Measurements from ENCODE around the gene NAV2.

NAV2 gene

GRCh38 chr11:19730373-19730772 is 17.7 kb downstream of the NAV2 start:
- no peak for DNase-seq (ENCODE audit: low spot score)
- in situ Hi-C loops (cut with MboI; ENCODE audit: low pct_unique_long_range_greater_than_20kb, low sequenced_read_pairs, unreplicated experiment) = loop anchor here (10.0 to 25.0 kb wide), 2 partner anchors 166 to 418 kb away; no protein-coding TSS in a partner anchor
- TF ChIP-seq CTCF (IDR thresholded peaks at IDR 0.05; ENCODE audit: extremely low read depth, insufficient read depth, missing control alignments) = no peak

- in situ Hi-C loops (cut with MboI; ENCODE audit: low pct_unique_long_range_greater_than_20kb, low sequenced_read_pairs, unreplicated experiment) = loop anchor here (10.0 to 25.0 kb wide), 2 partner anchors 169 to 422 kb away; no protein-coding TSS in a partner anchor
- no peak for DNase-seq (ENCODE audit: low spot score)
- TF ChIP-seq CTCF (IDR thresholded peaks at IDR 0.05; ENCODE audit: extremely low read depth, insufficient read depth, missing control alignments) = no peak
These were observed 21.5 kb downstream of the NAV2 start for GRCh38 chr11:19734171-19734570.

GRCh38 chr11:19735157-19735908 is 22.7 kb downstream of the NAV2 start:
- in situ Hi-C loops (cut with MboI; ENCODE audit: low pct_unique_long_range_greater_than_20kb, low sequenced_read_pairs, unreplicated experiment) = loop anchor here (10.0 to 25.0 kb wide), 2 partner anchors 171 to 423 kb away; no protein-coding TSS in a partner anchor
- no peak for DNase-seq (ENCODE audit: low spot score)
- no peak for TF ChIP-seq CTCF (IDR thresholded peaks at IDR 0.05; ENCODE audit: extremely low read depth, insufficient read depth, missing control alignments)

- no peak for DNase-seq (ENCODE audit: low spot score)
- in situ Hi-C loops (cut with MboI; ENCODE audit: low pct_unique_long_range_greater_than_20kb, low sequenced_read_pairs, unreplicated experiment) = loop anchor here (10.0 to 25.0 kb wide), 2 partner anchors 171 to 424 kb away; no protein-coding TSS in a partner anchor
- no peak for TF ChIP-seq CTCF (IDR thresholded peaks at IDR 0.05; ENCODE audit: extremely low read depth, insufficient read depth, missing control alignments)
These were observed 23.4 kb downstream of the NAV2 start for GRCh38 chr11:19735909-19736498.

- DNase-seq (ENCODE audit: low spot score) = no peak
- TF ChIP-seq CTCF (IDR thresholded peaks at IDR 0.05; ENCODE audit: extremely low read depth, insufficient read depth, missing control alignments) = no peak
- in situ Hi-C loops (cut with MboI; ENCODE audit: low pct_unique_long_range_greater_than_20kb, low sequenced_read_pairs, unreplicated experiment) = loop anchor here (10.0 to 25.0 kb wide), 2 partner anchors 172 to 425 kb away; no protein-coding TSS in a partner anchor
These were observed 24.2 kb downstream of the NAV2 start for GRCh38 chr11:19736831-19737230.

- TF ChIP-seq CTCF (IDR thresholded peaks at IDR 0.05; ENCODE audit: extremely low read depth, insufficient read depth, missing control alignments) = no peak
- in situ Hi-C loops (cut with MboI; ENCODE audit: low pct_unique_long_range_greater_than_20kb, low sequenced_read_pairs, unreplicated experiment) = loop anchor here (10.0 to 25.0 kb wide), 2 partner anchors 173 to 425 kb away; no protein-coding TSS in a partner anchor
- DNase-seq (ENCODE audit: low spot score) = no peak
These were observed 24.9 kb downstream of the NAV2 start for GRCh38 chr11:19737575-19737974.

Measured in GM13977 (cell line).